ENCODE measurements around the gene FNDC11.

Gene FNDC11

DNA sequence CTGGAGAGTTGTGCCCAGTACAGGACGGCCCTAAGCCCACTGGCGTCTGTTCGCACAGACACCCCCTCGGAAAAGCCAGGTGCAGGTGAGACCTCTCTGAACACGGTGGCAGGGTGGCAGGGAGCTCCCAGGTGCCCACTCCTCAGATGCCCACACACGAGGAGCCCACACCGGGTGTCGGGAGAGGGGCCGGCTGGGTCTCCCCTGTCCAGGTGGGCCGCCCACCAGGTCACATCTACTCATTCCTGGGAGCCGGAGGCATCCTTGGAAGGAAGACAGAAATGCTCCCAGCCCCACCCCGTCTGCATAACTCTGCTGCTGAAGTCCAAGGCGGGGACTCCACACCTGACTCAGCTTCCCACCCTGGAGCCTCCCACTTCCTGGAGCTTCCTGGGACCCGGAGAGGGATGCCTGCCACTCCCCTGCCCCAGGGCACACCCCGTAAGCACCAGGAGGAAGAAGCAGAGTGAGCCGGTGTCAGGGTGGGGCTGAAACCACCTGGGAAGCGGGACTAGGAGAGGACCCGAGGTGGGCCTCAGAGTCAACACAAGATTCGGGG, 8.9 kb upstream of the FNDC11 start:
- Histone ChIP-seq H3K4me1 (ENCODE audit: insufficient read depth, poor library complexity, severe bottlenecking) (peaks cover 19% of the 10 kb centered on the region), H3K27ac (ENCODE audit: poor library complexity, severe bottlenecking) (peak overlapping the region; percentile 65), H3K4me3 (ENCODE audit: severe bottlenecking) (no peak overlapping the region), H3K27me3 (ENCODE audit: insufficient read depth, poor library complexity, severe bottlenecking) (no peaks in the 10 kb centered on the region), H3K36me3 (ENCODE audit: low read depth) (no peaks in the 10 kb centered on the region), H3K9me3 (ENCODE audit: severe bottlenecking) (no peaks in the 10 kb centered on the region)
- ATAC-seq (ENCODE audit: low read depth) = peak; percentile 91
- TF ChIP-seq CTCF (IDR thresholded peaks at IDR 0.05; ENCODE audit: poor library complexity, severe bottlenecking) = no peak
- DNase-seq (ENCODE audit: low spot score) = no peak

- ATAC-seq (ENCODE audit: low read depth) (no peak), DNase-seq (ENCODE audit: low spot score) (peak; percentile 84)
- H3K36me3 ChIP-seq (ENCODE audit: low read depth) = no peaks in the 10 kb centered on the region
- H3K27me3 ChIP-seq (ENCODE audit: insufficient read depth, poor library complexity, severe bottlenecking) = no peaks in the 10 kb centered on the region
- H3K9me3 ChIP-seq (ENCODE audit: severe bottlenecking) = no peaks in the 10 kb centered on the region
- H3K4me1 ChIP-seq (ENCODE audit: insufficient read depth, poor library complexity, severe bottlenecking) = peaks cover 19% of the 10 kb centered on the region
- no peak for TF ChIP-seq CTCF (IDR thresholded peaks at IDR 0.05; ENCODE audit: poor library complexity, severe bottlenecking)
- H3K27ac ChIP-seq (ENCODE audit: poor library complexity, severe bottlenecking) = peak overlapping the region; percentile 65
- H3K4me3 ChIP-seq (ENCODE audit: severe bottlenecking) = no peak overlapping the region
Measured at GRCh38 chr20:63545814-63546213, 8.1 kb upstream of the FNDC11 start.

GRCh38 chr20:63546256-63546955, 7.6 kb upstream of the FNDC11 start:
- TF ChIP-seq CTCF (IDR thresholded peaks at IDR 0.05; ENCODE audit: poor library complexity, severe bottlenecking) = no peak
- no peaks in the 10 kb centered on the region for H3K36me3 ChIP-seq (ENCODE audit: low read depth)

GRCh38 chr20:63546956-63547724, 6.8 kb upstream of the FNDC11 start:
- no peak for TF ChIP-seq CTCF (IDR thresholded peaks at IDR 0.05; ENCODE audit: poor library complexity, severe bottlenecking)
- Histone ChIP-seq H3K4me3 (ENCODE audit: severe bottlenecking) (no peak overlapping the region), H3K4me1 (ENCODE audit: insufficient read depth, poor library complexity, severe bottlenecking) (peaks cover 19% of the 10 kb centered on the region), H3K36me3 (ENCODE audit: low read depth) (no peaks in the 10 kb centered on the region), H3K9me3 (ENCODE audit: severe bottlenecking) (no peaks in the 10 kb centered on the region), H3K27ac (ENCODE audit: poor library complexity, severe bottlenecking) (no peak overlapping the region), H3K27me3 (ENCODE audit: insufficient read depth, poor library complexity, severe bottlenecking) (no peaks in the 10 kb centered on the region)
- ATAC-seq (ENCODE audit: low read depth) = no peak
- peak; percentile 88 for DNase-seq (ENCODE audit: low spot score)

More at GRCh38 chr20:63546256-63546955, 7.6 kb upstream of the FNDC11 start:
- H3K4me1 ChIP-seq (ENCODE audit: insufficient read depth, poor library complexity, severe bottlenecking) = peaks cover 19% of the 10 kb centered on the region
- H3K27me3 ChIP-seq (ENCODE audit: insufficient read depth, poor library complexity, severe bottlenecking) = no peaks in the 10 kb centered on the region
- DNase-seq (ENCODE audit: low spot score) = peak; percentile 86
- no peak overlapping the region for H3K4me3 ChIP-seq (ENCODE audit: severe bottlenecking)
- no peaks in the 10 kb centered on the region for H3K9me3 ChIP-seq (ENCODE audit: severe bottlenecking)
- peak overlapping the region; percentile 65 for H3K27ac ChIP-seq (ENCODE audit: poor library complexity, severe bottlenecking)
- ATAC-seq (ENCODE audit: low read depth) = no peak
